OCI-LY1 (cell line): ENCODE measurements around the gene RIPK4.

Source experiments
- H2AFZ ChIP-seq: fragments of 200-600 bp; sonication (generic), shearing (Covaris generic); 2 replicates; pipeline ENCODE4 v1.6.0; 2014; ENCODE audit warnings: antibody characterized with exemption, mild to moderate bottlenecking, low read length
- H3F3A ChIP-seq: fragments of 200-600 bp; sonication (generic), shearing (Covaris generic); 2 replicates; pipeline ENCODE4 v1.6.0; 2014; ENCODE audit warnings: mild to moderate bottlenecking, antibody characterized with exemption, low read length, moderate library complexity; ENCODE audit not compliant: insufficient read depth
- H3K27ac ChIP-seq: fragments of 200-600 bp; sonication (generic); 2 replicates; pipeline ENCODE4 v1.5.1; 2014; ENCODE audit warnings: low read length, mixed run types, mild to moderate bottlenecking, low read depth; ENCODE audit not compliant: poor library complexity, severe bottlenecking
- H3K27me3 ChIP-seq: fragments of 200-600 bp; sonication (generic); 2 replicates; pipeline ENCODE4 v1.6.0; 2014; ENCODE audit warnings: antibody characterized with exemption, mild to moderate bottlenecking, low read length, moderate library complexity; ENCODE audit not compliant: insufficient read depth
- H3K36me3 ChIP-seq: fragments of 200-600 bp; sonication (generic); 2 replicates; pipeline ENCODE4 v1.6.1; 2014; ENCODE audit warnings: mild to moderate bottlenecking, antibody characterized with exemption, low read length, moderate library complexity, mixed read lengths; ENCODE audit not compliant: insufficient read depth
- H3K4me1 ChIP-seq: fragments of 200-600 bp; sonication (generic); 2 replicates; pipeline ENCODE4 v1.5.1; 2014; ENCODE audit warnings: mild to moderate bottlenecking, low read length, moderate library complexity; ENCODE audit not compliant: insufficient read depth, severe bottlenecking
- H3K4me2 ChIP-seq: fragments of 200-600 bp; sonication (generic), shearing (Covaris generic); 2 replicates; pipeline ENCODE4 v1.6.1; 2014; ENCODE audit warnings: low read length
- H3K4me3 ChIP-seq: fragments of 200-600 bp; sonication (generic); 2 replicates; pipeline ENCODE4 v1.5.1; 2014; ENCODE audit warnings: low read length, low read depth, mild to moderate bottlenecking, mixed read lengths; ENCODE audit not compliant: poor library complexity, severe bottlenecking
- H3K79me2 ChIP-seq: fragments of 200-600 bp; shearing (Covaris generic); 2 replicates; pipeline ENCODE4 v1.6.1; 2016; ENCODE audit warnings: mixed run types, low read length, mixed read lengths; ENCODE audit not compliant: insufficient read depth
- H3K9ac ChIP-seq: fragments of 200-600 bp; sonication (generic), shearing (Covaris generic); 2 replicates; pipeline ENCODE4 v1.6.1; 2014; ENCODE audit warnings: mild to moderate bottlenecking, low read length, mixed read lengths
- H3K9me2 ChIP-seq: fragments of 200-600 bp; sonication (generic), shearing (Covaris generic); 2 replicates; pipeline ENCODE4 v1.6.1; 2014; ENCODE audit warnings: low read depth, mild to moderate bottlenecking, low read length, mixed read lengths
- H3K9me3 ChIP-seq: fragments of 200-600 bp; shearing (Covaris generic); 2 replicates; pipeline ENCODE4 v1.6.1; 2014; ENCODE audit warnings: low read length, mixed read lengths
- H4K20me1 ChIP-seq: fragments of 200-600 bp; sonication (generic), shearing (Covaris generic); 2 replicates; pipeline ENCODE4 v1.6.0; 2016; ENCODE audit warnings: mild to moderate bottlenecking, low read length; ENCODE audit not compliant: insufficient read depth
- EZH2 ChIP-seq: fragments of 200-600 bp; sonication (generic), shearing (Covaris generic); IDR thresholded peaks from 2 replicates; pipeline ENCODE4 v1.8.0; 2017; ENCODE audit warnings: borderline replicate concordance, mixed run types, mild to moderate bottlenecking, antibody characterized with exemption, low read length, moderate library complexity, mixed read lengths
- TF ChIP-seq, protein P1 (sequence below): fragments of 200-600 bp; sonication (generic), shearing (Covaris generic); IDR thresholded peaks from 2 replicates; pipeline ENCODE4 v1.5.1; 2017; ENCODE audit warnings: mild to moderate bottlenecking, antibody characterized with exemption, low read length, moderate library complexity, mixed read lengths

RIPK4 gene

DNA sequence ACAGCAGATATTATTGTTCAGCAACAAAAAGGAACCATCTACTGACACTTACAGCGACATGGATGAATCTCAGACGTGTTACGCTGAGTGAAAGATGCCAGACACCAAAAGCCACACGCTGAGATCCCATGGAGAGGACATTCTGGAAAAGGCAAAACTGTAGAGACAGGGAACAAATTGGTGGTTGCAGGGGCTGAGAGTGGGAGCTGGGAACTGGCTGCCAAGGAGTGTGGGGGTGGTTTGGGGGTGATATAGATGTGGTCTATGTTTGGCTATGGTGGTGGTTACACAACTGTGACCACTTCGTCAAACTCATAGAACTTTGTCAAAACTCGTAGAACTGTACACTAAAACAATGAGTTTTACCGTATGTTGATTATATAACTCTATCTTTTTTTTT lies 57.7 kb downstream of the RIPK4 start:
- no peaks in the 10 kb centered on the region for H3K36me3 ChIP-seq
- no peaks in the 10 kb centered on the region for H3K4me1 ChIP-seq
- H2AFZ ChIP-seq: no peak overlapping the region
- H3K79me2 ChIP-seq: no peaks in the 10 kb centered on the region
- no peak overlapping the region for H3K9ac ChIP-seq
- H3K4me2 ChIP-seq: no peak overlapping the region
- no peaks in the 10 kb centered on the region for H3K9me2 ChIP-seq
- H3K9me3 ChIP-seq: no peaks in the 10 kb centered on the region
- H3K27ac ChIP-seq: no peak overlapping the region
- no peaks in the 10 kb centered on the region for H4K20me1 ChIP-seq
- H3K4me3 ChIP-seq: no peak overlapping the region
- TF ChIP-seq, protein P1, sequence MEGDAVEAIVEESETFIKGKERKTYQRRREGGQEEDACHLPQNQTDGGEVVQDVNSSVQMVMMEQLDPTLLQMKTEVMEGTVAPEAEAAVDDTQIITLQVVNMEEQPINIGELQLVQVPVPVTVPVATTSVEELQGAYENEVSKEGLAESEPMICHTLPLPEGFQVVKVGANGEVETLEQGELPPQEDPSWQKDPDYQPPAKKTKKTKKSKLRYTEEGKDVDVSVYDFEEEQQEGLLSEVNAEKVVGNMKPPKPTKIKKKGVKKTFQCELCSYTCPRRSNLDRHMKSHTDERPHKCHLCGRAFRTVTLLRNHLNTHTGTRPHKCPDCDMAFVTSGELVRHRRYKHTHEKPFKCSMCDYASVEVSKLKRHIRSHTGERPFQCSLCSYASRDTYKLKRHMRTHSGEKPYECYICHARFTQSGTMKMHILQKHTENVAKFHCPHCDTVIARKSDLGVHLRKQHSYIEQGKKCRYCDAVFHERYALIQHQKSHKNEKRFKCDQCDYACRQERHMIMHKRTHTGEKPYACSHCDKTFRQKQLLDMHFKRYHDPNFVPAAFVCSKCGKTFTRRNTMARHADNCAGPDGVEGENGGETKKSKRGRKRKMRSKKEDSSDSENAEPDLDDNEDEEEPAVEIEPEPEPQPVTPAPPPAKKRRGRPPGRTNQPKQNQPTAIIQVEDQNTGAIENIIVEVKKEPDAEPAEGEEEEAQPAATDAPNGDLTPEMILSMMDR: no peak
- no peak for TF ChIP-seq EZH2
- no peaks in the 10 kb centered on the region for H3F3A ChIP-seq
- peaks cover 3% of the 10 kb centered on the region; the same call in 1 of the 2 replicates for H3K27me3 ChIP-seq

- peaks cover 3% of the 10 kb centered on the region; the same call in 1 of the 2 replicates for H3K27me3 ChIP-seq
- no peak overlapping the region for H3K4me3 ChIP-seq
- H3K9me2 ChIP-seq: no peaks in the 10 kb centered on the region
- no peaks in the 10 kb centered on the region for H3K79me2 ChIP-seq
- no peak overlapping the region for H2AFZ ChIP-seq
- no peak overlapping the region for H3K9ac ChIP-seq
- H3K9me3 ChIP-seq: no peaks in the 10 kb centered on the region
- TF ChIP-seq EZH2: no peak
- TF ChIP-seq, protein P1: no peak
- H3F3A ChIP-seq: no peaks in the 10 kb centered on the region
- H4K20me1 ChIP-seq: no peaks in the 10 kb centered on the region
- H3K27ac ChIP-seq: no peak overlapping the region
- no peaks in the 10 kb centered on the region for H3K36me3 ChIP-seq
- H3K4me2 ChIP-seq: no peak overlapping the region
- no peaks in the 10 kb centered on the region for H3K4me1 ChIP-seq
Measured at GRCh38 chr21:41707960-41708330, 58.9 kb downstream of the RIPK4 start.

DNA sequence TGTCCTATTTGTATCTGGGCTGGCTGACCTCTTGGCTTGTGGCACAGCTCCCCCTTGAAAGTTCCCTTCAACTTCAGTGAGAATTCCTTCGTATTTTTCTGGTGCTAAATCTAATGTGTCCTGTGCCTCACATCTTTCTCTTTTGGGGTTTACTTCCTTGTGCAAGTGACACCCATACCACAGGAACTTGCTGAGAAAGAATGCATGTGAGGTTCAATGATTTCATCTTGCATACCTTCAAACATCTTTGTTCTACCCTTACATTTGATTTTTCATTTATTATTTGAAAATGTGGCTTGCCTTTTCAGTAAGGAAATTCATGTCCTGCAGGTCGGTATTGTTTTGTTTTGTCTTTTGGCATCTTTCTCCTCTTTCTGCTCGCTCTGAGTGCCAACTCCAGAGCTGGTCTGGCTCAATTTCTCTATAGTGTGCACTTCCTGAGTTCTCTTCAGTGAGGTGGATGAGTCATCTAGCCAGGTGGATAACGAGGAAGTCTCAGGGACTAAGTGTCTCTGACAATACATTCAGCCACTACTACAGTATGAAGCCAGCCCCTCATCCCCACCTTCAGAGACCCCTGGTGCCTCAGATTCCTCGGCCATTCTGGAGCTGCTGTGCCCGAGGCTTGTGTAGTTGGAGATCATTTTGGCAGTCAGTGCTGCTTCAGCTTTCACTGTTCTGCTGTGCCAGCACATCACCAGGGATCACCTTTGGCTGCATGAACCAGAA lies 59.5 kb downstream of the RIPK4 start:
- Histone ChIP-seq H3K4me1 (no peaks in the 10 kb centered on the region), H3K27ac (no peak overlapping the region), H3K4me2 (no peak overlapping the region), H3K9me2 (no peaks in the 10 kb centered on the region), H2AFZ (no peak overlapping the region), H3K9ac (no peak overlapping the region), H4K20me1 (no peaks in the 10 kb centered on the region), H3K79me2 (no peaks in the 10 kb centered on the region), H3K9me3 (no peaks in the 10 kb centered on the region), H3K36me3 (no peaks in the 10 kb centered on the region), H3K4me3 (no peak overlapping the region), H3F3A (no peaks in the 10 kb centered on the region), H3K27me3 (peaks cover 4% of the 10 kb centered on the region)
- no peak for TF ChIP-seq EZH2
- TF ChIP-seq, protein P1: no peak
